Effector CD8-positive, alpha-beta T cell (primary cell): Measurements from ENCODE around the gene CHN2.

ENCODE experiments used
- DNase-seq: peaks from one replicate; lab custom pipeline; 2025; lab: John Stamatoyannopoulos, UW

The CHN2 gene

GRCh38 chr7:29309041-29309854 lies 114.7 kb downstream of the CHN2 start:
- no peak for DNase-seq

- no peak for DNase-seq
Observed at GRCh38 chr7:29310625-29311024, 116.0 kb downstream of the CHN2 start.

GRCh38 chr7:29311314-29311713 lies 116.7 kb downstream of the CHN2 start:
- DNase-seq, result no peak

- DNase-seq, result no peak
Observed at GRCh38 chr7:29314148-29314547, 119.6 kb downstream of the CHN2 start.

- no peak for DNase-seq
Observed at GRCh38 chr7:29315122-29315891, 120.7 kb downstream of the CHN2 start.

GRCh38 chr7:29315892-29316270 lies 121.3 kb downstream of the CHN2 start:
- DNase-seq, result no peak

GRCh38 chr7:29316926-29317325 lies 122.4 kb downstream of the CHN2 start:
- no peak for DNase-seq

- DNase-seq, result no peak
Observed at GRCh38 chr7:29318853-29319718, 124.5 kb downstream of the CHN2 start.

GRCh38 chr7:29319719-29320521 lies 125.3 kb downstream of the CHN2 start:
- no peak for DNase-seq

- no peak for DNase-seq
Observed at GRCh38 chr7:29320577-29320976, 126.0 kb downstream of the CHN2 start.

- no peak for DNase-seq
Observed at GRCh38 chr7:29322023-29322712, 127.6 kb downstream of the CHN2 start.

- no peak for DNase-seq
Observed at GRCh38 chr7:29325476-29325875, 130.9 kb downstream of the CHN2 start.

- DNase-seq, result no peak
Observed at GRCh38 chr7:29326864-29327263, 132.3 kb downstream of the CHN2 start.

GRCh38 chr7:29327455-29327854 lies 132.9 kb downstream of the CHN2 start:
- no peak for DNase-seq

- no peak for DNase-seq
Observed at GRCh38 chr7:29328045-29328444, 133.5 kb downstream of the CHN2 start.

- no peak for DNase-seq
Observed at GRCh38 chr7:29328811-29329210, 134.2 kb downstream of the CHN2 start.

- DNase-seq, result no peak
Observed at GRCh38 chr7:29329686-29330085, 135.1 kb downstream of the CHN2 start.

GRCh38 chr7:29330136-29330535 lies 135.6 kb downstream of the CHN2 start:
- DNase-seq, result no peak

- no peak for DNase-seq
Observed at GRCh38 chr7:29331163-29331562, 136.6 kb downstream of the CHN2 start.

- DNase-seq, result no peak
Observed at GRCh38 chr7:29332042-29332811, 137.7 kb downstream of the CHN2 start.
